Right lobe of liver (tissue), 6 donors: ENCODE measurements around the gene PGS1. TPM values are rescaled to one million over a fixed set of nuclear protein-coding genes. Genes with fewer than 3 reads are reported as not detected.

ENCODE experiments used
- ATAC-seq, 4 donors: fragments of 200-7000 bp; cut with Tn5 transposase; one replicate each; pipeline ENCODE4 v1.9.1; 2020; ENCODE audit warnings: mild to moderate bottlenecking in 4 of 4, moderate library complexity in 4 of 4
- DNase-seq, 3 donors: peaks; one replicate each; pipeline ENCODE4 v3.0.0-alpha.2; 2020
- H3K27ac ChIP-seq, 3 donors: fragments of 200-600 bp; one replicate each; pipeline ENCODE4 v1.8.0; 2022
- H3K27me3 ChIP-seq, 2 donors: fragments of 200-600 bp; one replicate each; pipeline ENCODE4 v1.8.0; 2022
- H3K36me3 ChIP-seq, 4 donors: fragments of 200-600 bp; sonication (generic) in 1 of 4; one replicate each; pipeline versions ENCODE4 v1.5.1 to v1.8.0; 2017 to 2022; ENCODE audit warnings: control low read depth in 1 of 4
- H3K4me1 ChIP-seq, 4 donors: fragments of 200-600 bp; sonication (generic) in 1 of 4; one replicate each; pipeline versions ENCODE4 v1.5.1 to v1.8.0; 2017 to 2022; ENCODE audit warnings: control low read depth in 1 of 4
- H3K4me3 ChIP-seq, 3 donors: fragments of 200-600 bp; one replicate each; pipeline ENCODE4 v1.8.0; 2022
- H3K9me3 ChIP-seq, 4 donors: fragments of 200-600 bp; sonication (generic) in 1 of 4; one replicate each; pipeline versions ENCODE4 v1.5.1 to v1.8.0; 2017 to 2022; ENCODE audit warnings: control low read depth in 1 of 4
- POLR2A ChIP-seq: fragments of 450-650 bp; IDR thresholded peaks from one replicate; pipeline ENCODE4 v1.6.1; 2017; ENCODE audit warnings: antibody characterized with exemption, mild to moderate bottlenecking
- WGBS: methylation state at CpG from one replicate; pipeline ENCODE4 v1.1.6; 2018; ENCODE audit warnings: low coverage, low lambda C conversion rate; ENCODE audit not compliant: insufficient coverage; ENCODE audit errors: missing lambda C conversion rate; 5-methylcytosine and 5-hydroxymethylcytosine counted together
- intact Hi-C, 2 donors: fragments of 100-400 bp; cut with DNase I; formaldehyde crosslinking; loops; one replicate each; pipeline versions ENCODE4 v1.11.2 to v1.14.1; 2022
- total RNA-seq, 6 experiments: library from RNA; depleted of rRNA in 2 of 6; stranded (reverse); fragments of >200 nt in 2 of 6; fragmentation: NEBNext Ultra II Directional in 3 of 6; extraction: Animal tissue kit (Norgen Biotek cat#: 25700) in 3 of 6; gene quantifications; one replicate each; pipeline versions ENCODE4 v1.1.0 to v1.2.4, GENCODE V29; 2016 to 2023
- TF ChIP-seq, protein P1 (sequence below), 4 donors: fragments of 200-600 bp in 3 of 4; fragments of 450-650 bp in 1 of 4; IDR thresholded peaks; one replicate each; pipeline versions ENCODE4 v1.5.1 to v1.8.0; 2016 to 2022; ENCODE audit warnings: antibody characterized with exemption in 4 of 4, mild to moderate bottlenecking in 2 of 4
- donor health status: DM: no; HTN: yes; CAD: no.
- donor health status: DM: no; HTN: no; CAD: no.
- donor health status: DM: no; HTN: no; CAD: no.
- donor health status: DM: no; HTN: yes; CAD: no.
- donor health status: DM: no; HTN: yes; CAD: no.

Gene PGS1
- total RNA-seq, 6 experiments from 2014 or later, result 8.8 to 17.5 (median 13.4) TPM

- ATAC-seq (no peak), DNase-seq (no peak)
- no peaks in the 10 kb centered on the region for H3K27me3 ChIP-seq
- intact Hi-C loops, result no loop called here
- peaks cover 0 to under 1% (median 0%) of the 10 kb centered on the region in 4 donors for H3K36me3 ChIP-seq
- 52% methylated on average over 15 of the region's 34 CpGs for WGBS
- TF ChIP-seq, protein P1, sequence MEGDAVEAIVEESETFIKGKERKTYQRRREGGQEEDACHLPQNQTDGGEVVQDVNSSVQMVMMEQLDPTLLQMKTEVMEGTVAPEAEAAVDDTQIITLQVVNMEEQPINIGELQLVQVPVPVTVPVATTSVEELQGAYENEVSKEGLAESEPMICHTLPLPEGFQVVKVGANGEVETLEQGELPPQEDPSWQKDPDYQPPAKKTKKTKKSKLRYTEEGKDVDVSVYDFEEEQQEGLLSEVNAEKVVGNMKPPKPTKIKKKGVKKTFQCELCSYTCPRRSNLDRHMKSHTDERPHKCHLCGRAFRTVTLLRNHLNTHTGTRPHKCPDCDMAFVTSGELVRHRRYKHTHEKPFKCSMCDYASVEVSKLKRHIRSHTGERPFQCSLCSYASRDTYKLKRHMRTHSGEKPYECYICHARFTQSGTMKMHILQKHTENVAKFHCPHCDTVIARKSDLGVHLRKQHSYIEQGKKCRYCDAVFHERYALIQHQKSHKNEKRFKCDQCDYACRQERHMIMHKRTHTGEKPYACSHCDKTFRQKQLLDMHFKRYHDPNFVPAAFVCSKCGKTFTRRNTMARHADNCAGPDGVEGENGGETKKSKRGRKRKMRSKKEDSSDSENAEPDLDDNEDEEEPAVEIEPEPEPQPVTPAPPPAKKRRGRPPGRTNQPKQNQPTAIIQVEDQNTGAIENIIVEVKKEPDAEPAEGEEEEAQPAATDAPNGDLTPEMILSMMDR (IDR thresholded peaks at IDR 0.05), result no peak
- TF ChIP-seq POLR2A, result no peak
- H3K4me3 ChIP-seq, result no peak overlapping the region
- no peaks in the 10 kb centered on the region for H3K9me3 ChIP-seq
- peak overlapping the region; percentile 68 to 89 (median 79) for H3K27ac ChIP-seq
- H3K4me1 ChIP-seq, result peaks cover 0 to 5% (median under 1%) of the 10 kb centered on the region in 4 donors
Observed at GRCh38 chr17:78414178-78415162, 36.0 kb downstream of the PGS1 start.

GRCh38 chr17:78415821-78416711, 37.6 kb downstream of the PGS1 start:
- ATAC-seq, result peak in 1 of 4 donors; percentile 7
- WGBS, result 54% methylated on average over 7 of the region's 17 CpGs
- no peak for DNase-seq
- Histone ChIP-seq H3K4me3 (no peak overlapping the region), H3K36me3 (peaks cover 0 to 12% (median 4%) of the 10 kb centered on the region in 4 donors), H3K27me3 (no peaks in the 10 kb centered on the region), H3K27ac (peak overlapping the region; percentile 68 to 89 (median 79)), H3K9me3 (no peaks in the 10 kb centered on the region), H3K4me1 (peaks cover 0 to 7% (median 0%) of the 10 kb centered on the region in 4 donors)
- TF ChIP-seq, protein P1 (IDR thresholded peaks at IDR 0.05), result no peak
- no peak for TF ChIP-seq POLR2A
- intact Hi-C loops, result no loop called here

- intact Hi-C loops, result no loop called here
- no peak for DNase-seq
- Histone ChIP-seq H3K9me3 (no peaks in the 10 kb centered on the region), H3K36me3 (peaks cover 0 to 12% (median 4%) of the 10 kb centered on the region in 4 donors), H3K27me3 (no peaks in the 10 kb centered on the region), H3K4me3 (no peak overlapping the region), H3K27ac (peak overlapping the region; percentile 69 to 89 (median 79)), H3K4me1 (peaks cover 0 to 14% (median 0%) of the 10 kb centered on the region in 4 donors)
- 52% methylated on average over 10 of the region's 15 CpGs for WGBS
- TF ChIP-seq, protein P1 (IDR thresholded peaks at IDR 0.05), result no peak
- TF ChIP-seq POLR2A, result peak; percentile 37
- ATAC-seq, result peak; percentile 47 to 61 (median 57)
Observed at GRCh38 chr17:78416791-78417530, 38.5 kb downstream of the PGS1 start.

DNA sequence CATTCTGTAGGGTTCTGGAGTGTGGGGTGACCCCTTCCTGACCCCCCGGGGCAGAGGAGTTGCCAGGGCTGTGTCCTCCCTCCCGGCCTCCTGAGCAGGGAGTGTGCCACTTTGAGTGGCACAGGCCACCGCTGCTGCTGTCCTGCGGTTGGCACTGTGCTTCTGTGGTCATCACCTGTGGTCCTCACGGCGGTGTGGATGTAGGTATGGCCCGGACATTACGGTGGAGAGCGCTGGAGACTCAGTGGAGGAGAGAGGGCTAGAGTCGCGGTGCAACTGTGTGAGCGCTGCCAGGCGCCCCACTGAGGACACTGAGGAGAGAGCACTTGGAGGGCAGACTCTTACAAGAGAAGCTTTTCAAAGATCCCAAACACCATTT, 39.1 kb downstream of the PGS1 start:
- DNase-seq (no peak), ATAC-seq (no peak)
- no peak overlapping the region for H3K4me3 ChIP-seq
- no peaks in the 10 kb centered on the region for H3K27me3 ChIP-seq
- intact Hi-C loops, result no loop called here
- WGBS, result 91% methylated on average over 7 of the region's 13 CpGs
- TF ChIP-seq, protein P1 (IDR thresholded peaks at IDR 0.05), result no peak
- no peak for TF ChIP-seq POLR2A
- no peaks in the 10 kb centered on the region for H3K9me3 ChIP-seq
- H3K4me1 ChIP-seq, result peaks cover 0 to 14% (median 0%) of the 10 kb centered on the region in 4 donors
- H3K36me3 ChIP-seq, result peaks cover 0 to 12% (median 4%) of the 10 kb centered on the region in 4 donors
- H3K27ac ChIP-seq, result peak overlapping the region; percentile 69 to 89 (median 79)
